GM21619 (cell line): ENCODE measurements around the gene SH2D3C.
"Not testable (repeated sequence)": the region's sequence is repeated elsewhere in the genome, so short reads cannot be mapped to it uniquely, and the experiment has no call there.

Experiments used
- ATAC-seq: cut with Tn5 transposase; IDR thresholded peaks from one replicate; pipeline ENCODE4 v1.9.1; 2021; ENCODE audit not compliant: unreplicated experiment

The SH2D3C gene

GRCh38 chr9:127785933-127786772, 7.7 kb upstream of the SH2D3C start, which contains the start of gene CDK9:
CDK9 (plus strand) TSS chr9:127786034; CDS start chr9:127786149, 115 bp downstream.
- ATAC-seq: peak; percentile 51

- peak; percentile 40 for ATAC-seq
Measured at GRCh38 chr9:127785023-127785932, 6.8 kb upstream of the SH2D3C start.

DNA sequence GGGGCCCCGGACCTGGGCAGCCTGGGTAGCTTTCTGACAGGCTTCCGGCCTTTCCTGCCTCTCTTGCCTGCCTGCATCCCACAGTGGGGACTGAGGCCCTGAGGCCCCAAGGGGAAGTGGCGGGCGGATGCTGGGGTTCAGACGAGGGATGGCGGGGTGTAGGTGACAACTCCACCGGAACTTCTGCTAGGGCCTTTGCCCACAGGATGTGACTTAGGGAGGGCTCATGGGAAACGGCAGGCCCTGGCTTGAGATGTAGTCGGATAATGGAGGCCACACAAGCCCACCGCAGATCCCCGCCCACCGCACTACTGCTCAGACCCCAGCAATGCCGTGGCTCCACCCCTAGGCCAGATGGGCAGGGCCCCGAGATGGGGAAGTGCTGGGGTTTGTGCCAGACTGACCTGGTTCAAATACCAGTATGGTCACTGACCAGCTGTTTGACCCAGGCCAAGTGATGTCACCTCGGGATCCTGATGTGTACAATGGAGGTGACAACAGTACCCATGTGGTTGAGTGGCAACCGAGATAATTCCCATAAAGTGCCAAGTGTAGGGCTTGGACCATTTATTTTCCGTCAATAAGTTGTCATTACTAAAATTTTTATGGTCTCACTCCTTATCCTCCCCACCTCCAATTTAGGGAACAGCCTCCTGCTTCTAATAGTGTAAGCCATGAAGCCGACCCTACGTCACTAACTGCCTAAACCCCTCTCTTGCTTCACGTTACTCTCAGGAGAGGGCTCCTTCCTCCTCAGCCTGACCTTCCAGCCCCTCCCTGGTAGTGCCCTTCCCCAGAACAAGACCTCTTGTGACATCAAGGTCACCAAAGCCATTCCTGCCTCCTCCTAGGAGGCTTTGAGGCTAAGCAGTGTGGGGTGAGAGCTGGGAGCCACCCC, 4.9 kb upstream of the SH2D3C start:
- no peak for ATAC-seq

- ATAC-seq: no peak
Measured at GRCh38 chr9:127781806-127782205, 3.3 kb upstream of the SH2D3C start.

GRCh38 chr9:127780909-127781308, 2.4 kb upstream of the SH2D3C start:
- ATAC-seq: not testable (repeated sequence)

- ATAC-seq: no peak
Measured at GRCh38 chr9:127780126-127780885, 1.8 kb upstream of the SH2D3C start.

- ATAC-seq: peak; percentile 39
Measured at GRCh38 chr9:127779136-127779981, 893 bp upstream of the SH2D3C start.

DNA sequence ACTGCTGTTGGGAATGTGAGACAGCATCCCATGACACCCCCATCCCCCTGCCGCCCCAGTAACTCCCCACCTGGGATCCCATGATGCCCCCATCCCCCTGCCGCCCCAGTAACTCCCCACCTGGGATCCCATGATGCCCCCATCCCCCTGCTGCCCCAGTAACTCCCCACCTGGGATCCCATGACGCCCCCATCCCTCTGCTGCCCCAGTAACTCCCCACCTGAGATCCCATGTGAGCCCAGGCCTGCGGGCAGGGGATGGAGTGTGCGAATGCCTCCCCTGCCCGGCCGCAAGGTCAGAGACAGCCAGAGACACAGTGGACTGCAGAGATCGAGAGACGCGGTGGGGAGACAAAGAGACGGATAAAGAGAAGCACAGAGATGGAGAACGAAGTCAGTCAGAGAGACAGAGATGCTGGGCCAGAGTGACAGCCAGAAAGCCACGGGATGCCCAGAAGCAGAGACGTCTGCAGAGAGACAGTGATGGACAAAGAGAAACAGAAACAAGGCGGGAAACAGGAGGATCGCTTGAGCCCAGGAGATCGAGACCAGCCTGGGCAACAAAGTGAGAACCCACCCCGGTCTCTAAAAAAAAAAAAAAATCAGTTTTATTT, 992 bp downstream of the SH2D3C start:
- no peak for ATAC-seq

DNA sequence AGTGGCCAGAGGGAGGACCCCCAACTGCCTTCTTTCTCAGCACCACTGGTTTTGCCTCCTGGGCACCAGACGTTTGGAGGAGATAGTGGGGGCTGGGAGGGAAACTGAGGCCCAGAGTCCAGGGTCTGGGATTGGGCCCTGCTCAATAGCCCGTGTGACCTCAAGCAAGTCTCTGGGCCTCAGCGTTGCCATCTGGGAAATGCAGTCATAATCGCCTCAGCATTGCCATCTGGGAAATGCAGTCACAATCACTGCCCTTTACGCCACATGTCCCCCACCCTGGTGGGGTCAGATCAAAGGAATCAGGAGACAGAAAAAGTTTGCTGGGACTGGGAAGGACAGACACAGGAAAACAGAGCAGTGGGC, 1.6 kb downstream of the SH2D3C start:
- ATAC-seq: no peak

GRCh38 chr9:127776195-127776923, 2.1 kb downstream of the SH2D3C start:
- ATAC-seq: peak; percentile 30

- no peak for ATAC-seq
Measured at GRCh38 chr9:127773981-127774380, 4.5 kb downstream of the SH2D3C start.

DNA sequence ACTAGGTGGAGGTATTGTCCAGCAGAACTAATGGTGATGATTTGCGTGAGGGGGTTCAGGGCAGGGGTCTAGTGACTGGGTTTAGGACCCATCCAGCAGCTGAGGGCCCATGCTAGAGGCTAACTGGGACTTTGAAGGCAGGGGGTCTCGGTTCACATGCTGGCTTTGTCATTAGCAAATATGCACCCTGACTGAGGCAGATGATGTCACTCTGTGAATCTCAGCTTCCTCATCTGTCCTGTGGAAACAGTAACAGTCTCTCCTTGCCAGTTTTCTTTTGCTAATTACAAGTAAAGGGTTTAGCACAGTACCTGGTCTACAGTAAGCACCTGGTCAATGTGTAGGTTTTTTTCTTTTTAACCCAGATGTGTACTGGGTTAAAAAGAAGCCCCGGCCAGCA, 5.2 kb downstream of the SH2D3C start:
- no peak for ATAC-seq

DNA sequence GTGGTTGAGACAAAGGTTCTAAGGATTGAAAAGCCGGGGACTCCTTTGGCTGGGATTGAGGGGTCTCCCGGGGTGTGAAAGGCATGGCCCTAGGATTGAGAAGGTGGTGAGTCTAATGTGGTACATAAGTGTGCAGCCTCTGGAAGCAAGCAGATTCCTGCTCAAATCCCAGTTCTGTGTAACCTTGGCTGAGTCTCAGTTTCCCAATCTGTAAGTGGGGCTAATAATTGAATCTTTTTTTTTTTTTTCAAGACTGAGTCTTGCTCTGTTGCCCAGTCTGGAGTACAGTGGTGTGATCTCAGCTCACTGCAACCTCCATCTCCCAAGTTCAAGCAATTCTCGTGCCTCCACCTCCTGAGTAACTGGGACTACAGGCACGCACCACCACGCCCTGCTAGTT, 5.9 kb downstream of the SH2D3C start:
- ATAC-seq: no peak

- ATAC-seq: no peak
Measured at GRCh38 chr9:127771570-127772189, 6.8 kb downstream of the SH2D3C start.

DNA sequence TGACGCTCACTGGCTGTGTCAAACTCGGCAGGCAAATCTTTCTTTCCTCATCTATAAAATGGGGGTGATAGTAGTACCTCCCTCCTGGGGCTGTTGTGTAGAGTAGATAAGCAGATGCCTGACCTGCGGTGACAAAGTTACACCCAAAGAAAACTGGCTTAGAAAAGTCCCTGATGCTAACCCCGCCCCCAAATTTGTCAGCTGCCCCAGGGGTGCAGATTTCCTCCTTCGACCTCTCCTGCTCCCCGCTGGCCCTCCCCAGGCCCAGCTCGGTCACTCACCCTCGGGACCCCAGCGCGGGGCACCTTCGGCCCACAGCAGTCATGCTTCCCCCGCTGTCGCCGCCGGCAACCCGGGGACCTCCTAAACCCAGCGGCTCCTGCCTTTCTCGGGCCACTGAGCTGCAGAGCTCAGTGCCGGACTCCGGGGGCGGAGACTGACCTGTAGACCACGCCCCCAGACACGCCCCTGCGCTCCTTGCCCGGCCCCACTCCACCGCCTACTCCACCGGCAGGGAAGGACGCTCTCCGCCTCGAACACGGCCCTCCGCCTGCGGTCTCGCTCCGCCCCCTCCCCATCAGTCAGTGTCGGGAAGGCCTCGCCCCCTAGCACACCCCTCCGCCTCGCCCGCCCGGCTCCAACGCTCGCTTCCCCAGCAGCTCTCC, 7.4 kb downstream of the SH2D3C start:
- ATAC-seq: peak; percentile 84

DNA sequence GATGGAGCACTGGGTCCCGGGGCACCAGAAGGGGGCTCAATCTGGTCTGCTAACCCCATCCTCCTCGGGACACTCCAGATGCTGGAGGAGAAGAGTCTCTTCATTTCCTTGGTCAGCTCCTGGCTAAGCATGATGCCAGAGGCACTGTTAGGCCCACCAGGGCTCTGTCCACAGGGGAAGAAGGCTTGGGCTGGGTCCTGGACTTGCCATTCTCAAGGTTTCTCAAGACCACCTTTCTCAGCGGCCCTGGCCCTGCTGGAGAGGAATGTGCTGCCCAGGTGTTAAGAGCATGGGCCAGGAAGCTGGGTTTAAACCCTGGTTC, 7.9 kb downstream of the SH2D3C start:
- no peak for ATAC-seq

DNA sequence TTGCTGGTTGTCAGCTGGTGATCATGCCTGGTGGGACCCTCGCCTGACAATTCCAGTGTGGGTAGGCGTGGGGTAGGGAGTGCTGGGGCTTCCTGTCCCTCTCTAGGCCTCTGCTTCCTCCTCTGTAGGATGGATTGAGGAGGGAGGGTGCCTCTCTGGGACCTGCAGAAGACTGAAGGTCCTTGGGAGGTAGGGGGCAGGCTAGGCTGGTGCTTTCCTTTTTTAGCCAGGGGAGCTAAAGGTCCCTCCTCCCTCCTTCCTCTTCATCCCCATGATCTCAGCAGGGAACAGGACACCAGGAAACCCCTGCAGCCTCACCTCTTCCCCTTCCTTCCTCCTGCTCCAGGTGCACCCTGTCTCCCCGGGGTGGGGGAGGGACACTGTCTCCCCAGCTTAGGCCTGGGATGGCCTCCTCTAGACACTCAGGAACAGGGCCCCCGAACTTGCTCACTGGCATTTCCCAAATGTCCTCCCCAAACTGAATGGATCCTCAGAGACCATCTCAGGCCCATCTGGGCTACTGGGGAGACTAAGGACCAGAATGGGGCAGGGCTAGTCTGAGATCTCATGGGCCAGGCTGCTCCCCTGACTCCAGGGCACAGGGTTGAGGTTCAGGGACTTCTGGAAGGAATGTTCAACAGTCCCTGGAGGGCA, 8.4 kb downstream of the SH2D3C start:
- ATAC-seq: no peak
